Measurements from ENCODE around the gene NEO1. TPM values are rescaled to one million over a fixed set of nuclear protein-coding genes. Genes with fewer than 3 reads are reported as not detected.

Gene NEO1
- total RNA-seq, 8 experiments from 2014 or later = 21.5 to 98.0 (median 48.5) TPM

DNA sequence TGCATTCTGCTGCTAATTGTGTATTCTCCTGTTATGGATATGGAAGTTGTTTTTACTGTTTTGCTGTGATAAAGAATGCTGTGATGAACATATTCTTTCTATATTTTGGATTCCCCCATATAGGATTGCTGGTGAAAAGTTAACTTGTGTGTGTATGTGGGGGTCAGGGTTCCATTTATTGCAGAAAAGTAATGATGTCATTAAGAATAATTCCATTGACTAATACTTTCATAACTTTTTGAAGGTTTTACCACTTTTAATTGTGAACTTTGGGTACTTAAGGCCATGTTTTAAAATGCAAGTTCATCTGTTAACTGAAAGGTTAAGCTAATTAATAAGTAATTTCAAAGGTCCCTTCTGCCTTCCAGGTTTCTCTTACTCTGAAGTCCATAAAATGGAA lies 6.2 kb downstream of the NEO1 start:
- no peak overlapping the region for H3K27ac ChIP-seq
- H3K4me1 ChIP-seq (replicated peaks in 1 of 2) = peaks cover 0 to 4% of the 10 kb centered on the region in 2 donors
- in situ Hi-C loops (cut with MboI; ENCODE audit: low pct_unique_long_range_greater_than_20kb in 2 of 9, low sequenced_read_pairs in 9 of 9, unreplicated experiment in 9 of 9) = loop anchor here in 2 of 9 experiments (10.0 to 25.0 kb wide), 2 partner anchors 264 to 271 kb away; partner anchors contain the start of gene ADPGK (in 1 of the 2)
- no peak overlapping the region for H3K4me3 ChIP-seq
- no peak for ATAC-seq (replicated peaks in 6 of 8)

GRCh38 chr15:73065114-73065513 lies 12.9 kb downstream of the NEO1 start:
- ATAC-seq (replicated peaks in 6 of 8) = no peak
- H3K4me3 ChIP-seq = no peak overlapping the region
- in situ Hi-C loops (cut with MboI; ENCODE audit: low pct_unique_long_range_greater_than_20kb in 2 of 9, low sequenced_read_pairs in 9 of 9, unreplicated experiment in 9 of 9) = loop anchor here in 1 of 9 experiments (25.0 kb wide), 1 partner anchor 278 kb away; the partner anchor contains the start of gene ADPGK
- 47 to 98% (median 89%) methylated on average over 2 of the region's 2 CpGs; no CpG with 5 or more reads in 2 of the 10 experiments for WGBS, 10 experiments
- H3K4me1 ChIP-seq (replicated peaks in 1 of 2) = no peaks in the 10 kb centered on the region
- no peak overlapping the region for H3K27ac ChIP-seq

DNA sequence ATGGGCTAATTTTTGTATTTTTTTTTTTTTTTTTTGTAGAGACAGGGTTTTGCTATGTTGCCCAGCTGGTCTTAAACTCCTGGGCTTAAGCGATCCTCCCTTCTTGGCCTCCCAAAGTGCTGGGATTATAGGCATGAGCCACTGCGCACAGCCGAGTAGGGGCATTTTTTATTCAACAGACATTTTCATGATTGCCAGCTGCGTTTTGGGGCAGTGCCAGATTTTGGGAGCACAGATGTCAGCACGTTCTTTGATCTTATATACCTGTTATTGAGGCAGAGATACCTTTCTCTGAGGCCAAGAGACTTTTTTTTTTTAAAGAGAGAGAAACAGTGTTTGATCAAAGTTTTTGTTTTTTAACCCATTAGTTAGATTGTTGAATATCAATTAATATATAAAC lies 16.8 kb downstream of the NEO1 start:
- in situ Hi-C loops (cut with MboI; ENCODE audit: low pct_unique_long_range_greater_than_20kb in 2 of 9, low sequenced_read_pairs in 9 of 9, unreplicated experiment in 9 of 9) = loop anchor here in 1 of 9 experiments (25.0 kb wide), 1 partner anchor 282 kb away; the partner anchor contains the start of gene ADPGK
- WGBS, 10 experiments = 54 to 100% (median 92%) methylated on average over 2 to 5 of the region's 5 CpGs; no CpG with 5 or more reads in 1 of the 10 experiments
- H3K4me3 ChIP-seq = no peak overlapping the region
- no peaks in the 10 kb centered on the region for H3K4me1 ChIP-seq (replicated peaks in 1 of 2)
- H3K27ac ChIP-seq = no peak overlapping the region
- ATAC-seq (replicated peaks in 6 of 8) = no peak

DNA sequence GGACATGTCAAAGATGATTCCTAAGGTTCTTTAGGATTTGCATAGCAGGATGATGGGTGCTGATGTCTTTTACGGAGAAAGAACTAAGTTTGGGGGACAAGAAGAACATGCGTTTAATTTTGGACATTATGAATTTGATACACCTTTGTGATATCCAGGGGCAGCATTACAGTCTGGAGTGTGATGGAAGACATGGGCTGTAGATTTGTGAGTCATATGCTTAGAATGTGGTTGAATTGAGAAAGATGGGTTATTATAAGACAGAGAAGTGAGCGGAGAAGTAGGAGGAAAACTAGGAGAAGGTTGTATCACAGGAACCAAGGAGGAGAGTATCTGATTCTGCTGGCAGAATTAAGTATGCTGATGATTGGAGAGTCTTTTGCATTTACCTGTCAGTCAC lies 20.6 kb downstream of the NEO1 start:
- no peak for ATAC-seq (replicated peaks in 6 of 8)
- no peaks in the 10 kb centered on the region for H3K4me1 ChIP-seq (replicated peaks in 1 of 2)
- in situ Hi-C loops (cut with MboI; ENCODE audit: low pct_unique_long_range_greater_than_20kb in 2 of 9, low sequenced_read_pairs in 9 of 9, unreplicated experiment in 9 of 9) = loop anchor here in 2 of 9 experiments (10.0 to 25.0 kb wide), 2 partner anchors 278 to 286 kb away; partner anchors contain the start of gene ADPGK (in 1 of the 2)
- H3K4me3 ChIP-seq = no peak overlapping the region
- H3K27ac ChIP-seq = no peak overlapping the region
- 90 to 100% (median 99%) methylated on average over 1 to 3 of the region's 3 CpGs; no CpG with 5 or more reads in 2 of the 10 experiments for WGBS, 10 experiments

DNA sequence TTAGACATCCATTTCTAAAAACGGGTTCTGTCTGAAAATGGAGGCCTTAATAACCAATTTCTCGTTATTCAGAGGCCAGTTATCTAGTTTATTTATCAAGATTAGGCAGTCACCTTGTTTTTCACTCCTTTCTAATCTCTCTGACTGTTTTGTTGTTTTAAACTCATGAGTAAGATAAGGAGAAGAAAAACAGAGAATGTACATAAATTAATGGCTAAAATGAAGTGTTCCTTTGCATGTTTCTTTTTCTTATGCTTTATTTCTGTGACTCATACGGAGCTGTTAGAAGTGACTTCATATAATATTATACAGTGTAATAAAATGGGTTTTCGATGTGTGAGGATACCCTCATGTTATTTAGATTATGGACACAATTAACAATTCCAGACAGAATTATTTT lies 22.0 kb downstream of the NEO1 start:
- peak in 2 of 8 experiments; percentile 28 to 39 for ATAC-seq (replicated peaks in 6 of 8)
- H3K4me1 ChIP-seq (replicated peaks in 1 of 2) = no peaks in the 10 kb centered on the region
- in situ Hi-C loops (cut with MboI; ENCODE audit: low pct_unique_long_range_greater_than_20kb in 2 of 9, low sequenced_read_pairs in 9 of 9, unreplicated experiment in 9 of 9) = loop anchor here in 2 of 9 experiments (10.0 to 25.0 kb wide), 2 partner anchors 279 to 287 kb away; partner anchors contain the start of gene ADPGK (in 1 of the 2)
- no peak overlapping the region for H3K27ac ChIP-seq
- no peak overlapping the region for H3K4me3 ChIP-seq
- 0 to 93% (median 74%) methylated on average over 1 to 4 of the region's 4 CpGs for WGBS, 10 experiments

DNA sequence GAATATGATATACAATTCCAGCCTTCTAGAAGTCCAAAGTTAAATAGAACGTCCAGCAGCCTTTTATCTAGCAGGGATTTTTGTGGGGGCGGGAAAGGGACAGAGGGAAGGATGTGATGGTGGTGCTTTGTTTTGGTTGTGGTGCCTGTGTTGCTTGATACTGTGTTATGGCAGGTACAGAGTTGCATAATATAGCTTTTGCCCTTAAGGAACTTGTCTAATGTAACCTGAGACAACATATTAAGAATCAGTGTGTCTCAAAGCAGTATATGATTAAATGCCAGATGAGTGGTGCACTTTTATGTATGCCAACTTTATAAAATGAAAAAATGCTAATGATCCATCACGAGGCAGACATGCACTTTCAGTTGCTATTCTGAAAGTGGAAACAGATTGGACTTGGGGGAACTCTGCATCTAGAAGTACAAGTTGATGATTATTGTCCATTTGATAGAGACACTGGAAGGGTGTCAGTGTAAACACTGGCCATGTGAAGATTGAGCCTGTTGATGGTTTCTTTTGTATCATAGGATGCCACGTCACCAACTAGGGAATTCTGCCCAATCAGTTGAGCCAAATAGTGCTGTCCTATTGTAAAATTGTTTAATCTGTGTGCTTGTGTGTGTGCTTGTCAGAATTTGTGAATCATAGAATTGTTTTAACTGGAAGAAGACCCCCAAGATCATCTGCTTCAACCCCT lies 23.0 kb downstream of the NEO1 start:
- no peak overlapping the region for H3K27ac ChIP-seq
- no peaks in the 10 kb centered on the region for H3K4me1 ChIP-seq (replicated peaks in 1 of 2)
- 9 to 93% (median 38%) methylated on average over 1 to 4 of the region's 4 CpGs; no CpG with 5 or more reads in 1 of the 10 experiments for WGBS, 10 experiments
- ATAC-seq (replicated peaks in 6 of 8) = peak in 3 of 8 experiments; percentile 63 to 76 (median 72)
- H3K4me3 ChIP-seq = no peak overlapping the region
- in situ Hi-C loops (cut with MboI; ENCODE audit: low pct_unique_long_range_greater_than_20kb in 2 of 9, low sequenced_read_pairs in 9 of 9, unreplicated experiment in 9 of 9) = loop anchor here in 6 of 9 experiments (10.0 to 25.0 kb wide), 2 partner anchors 281 to 288 kb away; partner anchors contain the start of gene ADPGK (in 5 of the 6)

- H3K4me3 ChIP-seq = no peak overlapping the region
- 72 to 96% (median 88%) methylated on average over 1 to 4 of the region's 4 CpGs; no CpG with 5 or more reads in 3 of the 10 experiments for WGBS, 10 experiments
- H3K27ac ChIP-seq = no peak overlapping the region
- no peak for ATAC-seq (replicated peaks in 6 of 8)
- peaks cover 3% of the 10 kb centered on the region in 2 donors for H3K4me1 ChIP-seq (replicated peaks in 1 of 2)
- in situ Hi-C loops (cut with MboI; ENCODE audit: low pct_unique_long_range_greater_than_20kb in 2 of 9, low sequenced_read_pairs in 9 of 9, unreplicated experiment in 9 of 9) = loop anchor here in 6 of 9 experiments (10.0 to 25.0 kb wide), 2 partner anchors 283 to 291 kb away; partner anchors contain the start of gene ADPGK (in 5 of the 6)
Observed at GRCh38 chr15:73078291-73078690, 26.0 kb downstream of the NEO1 start.

DNA sequence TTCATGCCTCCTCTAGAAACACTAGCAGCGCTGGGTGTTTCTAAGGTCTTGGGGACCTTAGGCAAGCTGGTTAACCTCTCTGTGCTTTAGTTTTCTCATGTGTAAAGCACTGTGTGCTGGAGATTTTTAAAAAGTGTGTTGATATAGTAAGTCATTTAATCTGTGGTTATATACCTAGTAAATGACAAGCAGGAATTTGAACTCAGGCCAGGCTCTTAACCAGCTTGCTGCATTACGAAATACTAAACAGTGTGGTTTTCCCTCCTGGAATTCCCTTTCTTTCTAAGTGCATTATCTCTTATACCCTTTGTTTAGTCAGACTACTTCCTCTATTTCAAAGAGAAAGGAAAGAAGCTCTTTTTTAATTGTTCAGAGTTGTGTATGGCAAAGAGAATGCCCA lies 26.5 kb downstream of the NEO1 start:
- in situ Hi-C loops (cut with MboI; ENCODE audit: low pct_unique_long_range_greater_than_20kb in 2 of 9, low sequenced_read_pairs in 9 of 9, unreplicated experiment in 9 of 9) = loop anchor here in 6 of 9 experiments (10.0 to 25.0 kb wide), 2 partner anchors 284 to 291 kb away; partner anchors contain the start of gene ADPGK (in 5 of the 6)
- ATAC-seq (replicated peaks in 6 of 8) = no peak
- Histone ChIP-seq H3K27ac (no peak overlapping the region), H3K4me1 (replicated peaks in 1 of 2) (peaks cover 3% of the 10 kb centered on the region in 2 donors), H3K4me3 (no peak overlapping the region)
- 43 to 100% (median 84%) methylated on average over 1 to 2 of the region's 2 CpGs; no CpG with 5 or more reads in 2 of the 10 experiments for WGBS, 10 experiments

DNA sequence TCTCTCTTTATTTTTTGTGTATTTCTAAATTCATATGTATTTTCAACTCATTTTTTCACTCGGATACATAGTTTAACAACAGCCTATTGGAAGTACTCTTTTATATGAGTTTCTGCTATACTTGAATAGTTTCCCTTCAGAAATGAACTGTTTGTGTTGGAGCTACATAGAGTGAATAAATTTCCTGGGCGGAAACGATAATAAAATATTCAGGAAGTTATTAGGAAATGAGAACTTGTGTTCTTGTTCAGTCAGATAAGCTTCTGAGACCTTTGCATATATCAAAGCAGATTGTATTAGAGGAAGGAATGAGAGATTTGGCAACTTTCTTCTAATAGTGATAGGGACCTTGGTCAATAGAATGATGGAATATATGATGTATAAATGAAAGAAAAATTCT lies 27.3 kb downstream of the NEO1 start:
- H3K27ac ChIP-seq = no peak overlapping the region

GRCh38 chr15:73081321-73081958 lies 29.2 kb downstream of the NEO1 start:
- Histone ChIP-seq H3K4me3 (no peak overlapping the region), H3K4me1 (replicated peaks in 1 of 2) (peaks cover 3% of the 10 kb centered on the region in 2 donors), H3K27ac (no peak overlapping the region)
- in situ Hi-C loops (cut with MboI; ENCODE audit: low pct_unique_long_range_greater_than_20kb in 2 of 9, low sequenced_read_pairs in 9 of 9, unreplicated experiment in 9 of 9) = loop anchor here in 6 of 9 experiments (10.0 to 25.0 kb wide), 2 partner anchors 294 to 297 kb away; partner anchors contain the start of gene ADPGK (in 6 of the 6)
- 0 to 90% (median 32%) methylated on average over 1 to 3 of the region's 3 CpGs for WGBS, 10 experiments
- peak in 4 of 8 experiments; percentile 33 to 64 (median 53) for ATAC-seq (replicated peaks in 6 of 8)

More for the DNA sequence above, 27.3 kb downstream of the NEO1 start:
- WGBS, 10 experiments = 73 to 97% (median 92%) methylated on average over 1 to 3 of the region's 3 CpGs
- Histone ChIP-seq H3K4me3 (no peak overlapping the region), H3K4me1 (replicated peaks in 1 of 2) (peaks cover 3% of the 10 kb centered on the region in 2 donors)
- ATAC-seq (replicated peaks in 6 of 8) = no peak
- in situ Hi-C loops (cut with MboI; ENCODE audit: low pct_unique_long_range_greater_than_20kb in 2 of 9, low sequenced_read_pairs in 9 of 9, unreplicated experiment in 9 of 9) = loop anchor here in 6 of 9 experiments (10.0 to 25.0 kb wide), 2 partner anchors 285 to 292 kb away; partner anchors contain the start of gene ADPGK (in 5 of the 6)

- in situ Hi-C loops (cut with MboI; ENCODE audit: low pct_unique_long_range_greater_than_20kb in 2 of 9, low sequenced_read_pairs in 9 of 9, unreplicated experiment in 9 of 9) = loop anchor here in 6 of 9 experiments (10.0 to 25.0 kb wide), 2 partner anchors 296 to 298 kb away; partner anchors contain the start of gene ADPGK (in 6 of the 6)
- peak in 5 of 8 experiments; percentile 40 to 81 (median 49) for ATAC-seq (replicated peaks in 6 of 8)
- H3K27ac ChIP-seq = no peak overlapping the region
- peaks cover 3% of the 10 kb centered on the region in 2 donors for H3K4me1 ChIP-seq (replicated peaks in 1 of 2)
- 0 to 70% (median 25%) methylated on average over 1 to 2 of the region's 2 CpGs; no CpG with 5 or more reads in 3 of the 10 experiments for WGBS, 10 experiments
- H3K4me3 ChIP-seq = no peak overlapping the region
Observed at GRCh38 chr15:73082812-73083211, 30.5 kb downstream of the NEO1 start.

DNA sequence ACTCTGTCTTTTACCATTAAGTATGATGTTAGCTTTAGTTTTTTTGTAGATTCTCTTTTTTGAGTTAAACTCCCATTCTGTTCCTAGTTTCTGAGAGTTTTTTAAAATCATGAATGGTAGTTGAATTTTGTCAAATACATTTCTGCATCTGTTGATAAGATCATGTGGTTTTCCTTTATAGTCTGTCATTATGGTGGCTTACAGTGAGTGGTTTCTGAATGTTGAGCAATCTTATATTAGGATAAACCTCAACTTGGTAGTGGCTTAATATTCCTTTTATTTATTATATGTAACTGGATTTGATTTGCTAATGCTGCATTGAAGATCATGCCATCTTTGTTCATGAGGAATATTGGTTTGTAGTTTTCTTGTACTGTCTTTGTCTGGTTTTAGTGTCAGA lies 34.8 kb downstream of the NEO1 start:
- in situ Hi-C loops (cut with MboI; ENCODE audit: low pct_unique_long_range_greater_than_20kb in 2 of 9, low sequenced_read_pairs in 9 of 9, unreplicated experiment in 9 of 9) = loop anchor here in 6 of 9 experiments (10.0 to 25.0 kb wide), 2 partner anchors 300 to 302 kb away; partner anchors contain the start of gene ADPGK (in 6 of the 6)
- Histone ChIP-seq H3K4me3 (no peak overlapping the region), H3K27ac (no peak overlapping the region), H3K4me1 (replicated peaks in 1 of 2) (peaks cover 3% of the 10 kb centered on the region in 2 donors)
- no peak for ATAC-seq (replicated peaks in 6 of 8)
